Thyroid gland (tissue), 4 donors: ENCODE results near the gene OXTR.

Experiments
- POLR2A ChIP-seq, 2 donors: fragments of 450-650 bp; IDR thresholded peaks; one replicate each; pipeline ENCODE4 v1.6.1; 2017; ENCODE audit warnings: antibody characterized with exemption in 2 of 2, mild to moderate bottlenecking in 2 of 2, moderate library complexity in 1 of 2
- TF ChIP-seq, protein P1 (sequence below), 6 experiments: fragments of 200-600 bp in 3 of 6; fragments of 450-650 bp in 3 of 6; sonication (generic) in 3 of 6; IDR thresholded peaks; one replicate each; pipeline ENCODE4 v1.5.1; 2016 to 2019; ENCODE audit warnings: antibody characterized with exemption in 6 of 6, mild to moderate bottlenecking in 2 of 6, inconsistent platforms in 1 of 6, moderate library complexity in 1 of 6

DNA sequence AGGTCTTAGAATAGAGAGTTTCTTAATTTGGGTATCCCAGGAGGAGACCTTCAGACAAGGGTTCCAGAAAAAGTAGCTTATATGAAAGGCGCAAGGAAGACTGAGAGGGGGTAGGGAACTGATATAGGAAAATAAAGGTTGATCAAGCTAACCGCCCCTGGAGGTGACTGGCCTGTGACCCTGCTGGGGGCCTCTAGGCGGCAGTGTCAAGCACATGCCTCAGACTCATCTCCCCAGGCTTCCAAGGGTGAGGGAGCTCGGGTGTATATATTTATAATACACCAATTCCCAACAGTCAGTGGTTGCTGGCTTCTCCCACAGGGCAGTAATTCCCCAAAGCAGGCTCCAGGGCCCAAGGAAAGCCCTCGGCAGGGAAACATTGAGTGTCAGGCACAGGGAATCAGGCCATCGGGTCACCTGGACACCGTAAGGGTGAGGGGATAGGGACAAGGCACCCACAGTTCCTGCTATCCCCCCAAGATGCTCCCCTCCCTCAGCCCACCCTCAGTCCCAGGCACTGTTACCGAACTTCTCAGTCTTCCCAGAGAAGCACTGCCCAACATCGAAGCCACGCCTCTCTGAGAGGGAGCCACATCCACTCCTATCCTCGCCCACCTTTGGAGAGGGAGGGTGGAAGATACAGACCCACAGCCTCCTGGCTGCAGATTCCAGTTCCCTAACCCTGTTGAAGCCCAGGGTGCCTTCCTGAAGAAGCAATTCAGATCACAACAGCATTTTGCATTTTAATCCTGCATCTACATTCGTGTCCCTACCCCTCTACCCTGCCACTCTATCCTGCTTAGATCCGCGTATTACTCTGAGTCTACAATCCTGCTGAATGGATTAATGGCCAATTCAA is 55.3 kb downstream of the OXTR start:
- TF ChIP-seq, protein P1, sequence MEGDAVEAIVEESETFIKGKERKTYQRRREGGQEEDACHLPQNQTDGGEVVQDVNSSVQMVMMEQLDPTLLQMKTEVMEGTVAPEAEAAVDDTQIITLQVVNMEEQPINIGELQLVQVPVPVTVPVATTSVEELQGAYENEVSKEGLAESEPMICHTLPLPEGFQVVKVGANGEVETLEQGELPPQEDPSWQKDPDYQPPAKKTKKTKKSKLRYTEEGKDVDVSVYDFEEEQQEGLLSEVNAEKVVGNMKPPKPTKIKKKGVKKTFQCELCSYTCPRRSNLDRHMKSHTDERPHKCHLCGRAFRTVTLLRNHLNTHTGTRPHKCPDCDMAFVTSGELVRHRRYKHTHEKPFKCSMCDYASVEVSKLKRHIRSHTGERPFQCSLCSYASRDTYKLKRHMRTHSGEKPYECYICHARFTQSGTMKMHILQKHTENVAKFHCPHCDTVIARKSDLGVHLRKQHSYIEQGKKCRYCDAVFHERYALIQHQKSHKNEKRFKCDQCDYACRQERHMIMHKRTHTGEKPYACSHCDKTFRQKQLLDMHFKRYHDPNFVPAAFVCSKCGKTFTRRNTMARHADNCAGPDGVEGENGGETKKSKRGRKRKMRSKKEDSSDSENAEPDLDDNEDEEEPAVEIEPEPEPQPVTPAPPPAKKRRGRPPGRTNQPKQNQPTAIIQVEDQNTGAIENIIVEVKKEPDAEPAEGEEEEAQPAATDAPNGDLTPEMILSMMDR (IDR thresholded peaks at IDR 0.05): no peak
- TF ChIP-seq POLR2A (IDR thresholded peaks at IDR 0.05): no peak
